GM23338 (cell line): ENCODE measurements around the gene TEDC1. TPM values are rescaled to one million over a fixed set of nuclear protein-coding genes. Genes with fewer than 3 reads are reported as not detected.

Experiments
- ATAC-seq: fragments of 200-7000 bp; cut with Tn5 transposase; 3 replicates; pipeline ENCODE4 v1.9.1; 2020
- DNase-seq: peaks from one replicate; pipeline ENCODE4 v3.0.0-alpha.2; 2015; ENCODE audit warnings: low spot score
- H2AFZ ChIP-seq: fragments of 200-600 bp; sonication (generic); 2 replicates; pipeline ENCODE4 v1.8.0; 2016; ENCODE audit warnings: antibody characterized with exemption, mild to moderate bottlenecking, moderate library complexity
- H3F3A ChIP-seq: fragments of 200-600 bp; sonication (generic); replicated peaks from 2 replicates; pipeline ENCODE4 v1.8.0; 2017; ENCODE audit warnings: antibody characterized with exemption, mixed run types, low read depth
- H3K27ac ChIP-seq: fragments of 200-600 bp; sonication (generic); 2 replicates; pipeline ENCODE4 v1.6.1; 2016; ENCODE audit warnings: low read depth
- H3K27me3 ChIP-seq: fragments of 200-600 bp; sonication (generic); 2 replicates; pipeline ENCODE4 v1.8.0; 2016; ENCODE audit warnings: mild to moderate bottlenecking, mixed run types, moderate library complexity; ENCODE audit not compliant: insufficient read depth
- H3K36me3 ChIP-seq: fragments of 200-600 bp; sonication (generic); 2 replicates; pipeline ENCODE4 v1.8.0; 2016; ENCODE audit warnings: mild to moderate bottlenecking; ENCODE audit not compliant: insufficient read depth
- H3K4me1 ChIP-seq: fragments of 200-600 bp; sonication (generic); 2 replicates; pipeline ENCODE4 v1.8.0; 2016; ENCODE audit warnings: mild to moderate bottlenecking, moderate library complexity; ENCODE audit not compliant: insufficient read depth
- H3K4me2 ChIP-seq: fragments of 200-600 bp; sonication (generic); 2 replicates; pipeline ENCODE4 v1.7.1; 2017; ENCODE audit warnings: mixed run types
- H3K4me3 ChIP-seq: fragments of 200-600 bp; sonication (generic); 2 replicates; pipeline ENCODE4 v1.6.1; 2016; ENCODE audit warnings: mixed run types
- H3K79me2 ChIP-seq: fragments of 200-600 bp; sonication (generic); replicated peaks from 2 replicates; pipeline ENCODE4 v1.8.0; 2017; ENCODE audit warnings: mild to moderate bottlenecking; ENCODE audit not compliant: insufficient read depth
- H3K9me2 ChIP-seq: fragments of 200-600 bp; sonication (generic); 2 replicates; pipeline ENCODE4 v1.8.0; 2017; ENCODE audit not compliant: insufficient read depth
- H4K20me1 ChIP-seq: fragments of 200-600 bp; sonication (generic); replicated peaks from 2 replicates; pipeline ENCODE4 v1.8.0; 2017; ENCODE audit warnings: mild to moderate bottlenecking; ENCODE audit not compliant: insufficient read depth
- H3K27ac Mint-ChIP-seq: 2 replicates; pipeline ENCODE4 v1.8.0; 2020; ENCODE audit warnings: inconsistent platforms, mild to moderate bottlenecking, moderate library complexity, mixed read lengths
- H3K27me3 Mint-ChIP-seq: 3 replicates; pipeline ENCODE4 v1.8.0; 2022; ENCODE audit warnings: low read depth, mild to moderate bottlenecking, moderate library complexity, mixed read lengths, inconsistent platforms; ENCODE audit not compliant: insufficient read depth, poor library complexity
- H3K36me3 Mint-ChIP-seq: 3 replicates; pipeline ENCODE4 v1.8.0; 2021; ENCODE audit warnings: low read depth, mild to moderate bottlenecking, inconsistent platforms, moderate library complexity, mixed read lengths
- H3K4me1 Mint-ChIP-seq: 3 replicates; pipeline ENCODE4 v1.8.0; 2020; ENCODE audit warnings: mild to moderate bottlenecking, inconsistent platforms, mixed read lengths
- H3K4me3 Mint-ChIP-seq: 3 replicates; pipeline ENCODE4 v1.8.0; 2021; ENCODE audit warnings: moderate library complexity, mild to moderate bottlenecking, inconsistent platforms, mixed read lengths
- H3K9me3 Mint-ChIP-seq: 3 replicates; pipeline ENCODE4 v1.8.0; 2020; ENCODE audit warnings: moderate library complexity, mild to moderate bottlenecking, inconsistent platforms, mixed read lengths
- CREB1 ChIP-seq: fragments of 250-450 bp; sonication (Bioruptor Pico); IDR thresholded peaks from 2 replicates; pipeline ENCODE4 v1.5.0; 2020; ENCODE audit warnings: low read depth, mild to moderate bottlenecking, moderate library complexity
- POLR2AphosphoS5 ChIP-seq: IDR thresholded peaks from 2 replicates; pipeline ENCODE4 v1.6.1; 2016; ENCODE audit warnings: antibody characterized with exemption, low read depth
- ZNF462 ChIP-seq: fragments of 250-450 bp; sonication (Bioruptor Pico); IDR thresholded peaks from 2 replicates; pipeline ENCODE4 v1.5.0; 2020; ENCODE audit warnings: mild to moderate bottlenecking, moderate library complexity
- polyA plus RNA-seq: library from polyadenylated mRNA; unstranded; fragments of >200 nt; fragmentation: Nextera tagmentation; extraction: Ambion mirVana; gene quantifications from 2 replicates; pipeline ENCODE4 v1.2.1, GENCODE V29; 2016
- total RNA-seq: library from RNA; depleted of rRNA; stranded (reverse); fragments of >200 nt; shearing (Covaris generic); gene quantifications from 2 replicates; pipeline ENCODE4 v1.2.3, GENCODE V29; 2014
- TF ChIP-seq, protein P1 (sequence below), 2 experiments: fragments of 200-600 bp in 1 of 2; sonication (generic) in 1 of 2; conservative IDR thresholded peaks; 2 replicates each; pipeline versions ENCODE4 v1.5.1 to v1.6.1; 2016 to 2017; ENCODE audit warnings: antibody characterized with exemption in 2 of 2, low read depth in 2 of 2, mild to moderate bottlenecking in 2 of 2, moderate library complexity in 1 of 2

The TEDC1 gene
- total and polyA plus RNA-seq, 2 experiments from 2014 or later = 5.9 to 16.3 TPM

DNA sequence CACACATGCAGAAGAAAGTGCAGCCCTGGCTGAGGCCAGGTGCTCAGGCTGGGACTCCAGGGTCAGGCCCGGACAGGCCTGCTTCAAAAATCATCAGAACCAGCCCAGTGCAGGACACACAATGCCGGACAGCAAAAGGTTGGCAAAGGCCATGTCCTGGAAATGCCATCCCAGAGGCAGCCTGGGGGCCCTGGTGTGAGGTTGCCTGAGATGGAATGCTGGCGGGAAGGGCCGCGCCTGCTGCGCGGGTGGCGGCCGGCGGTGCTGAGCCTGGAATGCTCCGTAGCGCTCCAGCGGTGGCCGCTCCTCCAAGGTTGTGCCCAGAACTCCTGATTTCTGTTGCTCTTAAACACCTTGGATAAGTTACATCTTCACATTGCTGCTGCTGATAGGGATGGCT lies 38.1 kb upstream of the TEDC1 start (continued):
- TF ChIP-seq ZNF462 (CRISPR knock-in tag) (no peak), POLR2AphosphoS5 (no peak)
- TF ChIP-seq, protein P1, sequence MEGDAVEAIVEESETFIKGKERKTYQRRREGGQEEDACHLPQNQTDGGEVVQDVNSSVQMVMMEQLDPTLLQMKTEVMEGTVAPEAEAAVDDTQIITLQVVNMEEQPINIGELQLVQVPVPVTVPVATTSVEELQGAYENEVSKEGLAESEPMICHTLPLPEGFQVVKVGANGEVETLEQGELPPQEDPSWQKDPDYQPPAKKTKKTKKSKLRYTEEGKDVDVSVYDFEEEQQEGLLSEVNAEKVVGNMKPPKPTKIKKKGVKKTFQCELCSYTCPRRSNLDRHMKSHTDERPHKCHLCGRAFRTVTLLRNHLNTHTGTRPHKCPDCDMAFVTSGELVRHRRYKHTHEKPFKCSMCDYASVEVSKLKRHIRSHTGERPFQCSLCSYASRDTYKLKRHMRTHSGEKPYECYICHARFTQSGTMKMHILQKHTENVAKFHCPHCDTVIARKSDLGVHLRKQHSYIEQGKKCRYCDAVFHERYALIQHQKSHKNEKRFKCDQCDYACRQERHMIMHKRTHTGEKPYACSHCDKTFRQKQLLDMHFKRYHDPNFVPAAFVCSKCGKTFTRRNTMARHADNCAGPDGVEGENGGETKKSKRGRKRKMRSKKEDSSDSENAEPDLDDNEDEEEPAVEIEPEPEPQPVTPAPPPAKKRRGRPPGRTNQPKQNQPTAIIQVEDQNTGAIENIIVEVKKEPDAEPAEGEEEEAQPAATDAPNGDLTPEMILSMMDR (conservative IDR thresholded peaks at IDR 0.05; ENCODE audit: low read depth in 2 of 2) = no peak

DNA sequence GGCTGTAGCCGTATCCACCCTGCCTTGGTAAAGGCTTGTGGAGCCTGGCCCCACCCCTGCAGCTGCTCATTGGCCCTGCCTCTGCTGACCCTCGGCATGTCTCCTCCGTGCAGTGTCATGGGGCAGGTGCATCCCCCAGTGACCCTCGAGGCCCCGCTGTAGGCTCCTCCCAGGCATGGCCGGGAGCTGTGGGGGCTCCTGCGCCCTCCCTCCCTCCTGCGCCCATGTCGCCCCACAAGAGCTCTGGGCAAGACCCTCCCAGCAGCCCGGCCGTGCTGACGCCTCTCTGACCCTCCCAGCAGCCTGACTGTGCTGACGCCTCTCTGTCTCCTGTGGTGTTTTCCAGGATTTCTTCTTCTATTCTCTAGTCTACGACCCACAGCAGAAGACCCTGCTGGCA lies 37.2 kb upstream of the TEDC1 start:
- Histone ChIP-seq H3K4me3 (no peak overlapping the region), H3K4me2 (no peak overlapping the region), H4K20me1 (peaks cover 16% of the 10 kb centered on the region; the same call in 1 of the 2 replicates), H3K79me2 (no peaks in the 10 kb centered on the region), H3K4me1 (no peaks in the 10 kb centered on the region), H3K27ac (no peak overlapping the region), H3K27me3 (no peaks in the 10 kb centered on the region), H3K9me2 (no peaks in the 10 kb centered on the region), H3K36me3 (peaks cover 10% of the 10 kb centered on the region), H3F3A (0 out of 2 replicates have a peak, but pooled peaks cover 10% of the 10 kb centered on the region), H2AFZ (no peak overlapping the region)
- TF ChIP-seq POLR2AphosphoS5 (0 out of 2 replicates have a peak, but pooled peaks have one; percentile 13), CREB1 (CRISPR knock-in tag) (no peak)
- H3K4me1 Mint-ChIP-seq = no peaks in the 10 kb centered on the region
- no peak for ATAC-seq
- H3K36me3 Mint-ChIP-seq = peaks cover 50% of the 10 kb centered on the region
- no peak for DNase-seq
- H3K27ac Mint-ChIP-seq = no peak overlapping the region
- H3K4me3 Mint-ChIP-seq = no peak overlapping the region
- H3K27me3 Mint-ChIP-seq = peaks cover 6% of the 10 kb centered on the region
- H3K9me3 Mint-ChIP-seq = no peaks in the 10 kb centered on the region
